Activated B cell treated with CpG ODN at 0.5 μM for 24 hours (primary cell): ENCODE data around the gene PROC. TPM values are rescaled to one million over a fixed set of nuclear protein-coding genes. Genes with fewer than 3 reads are reported as not detected.
"Not testable (repeated sequence)": the region's sequence is repeated elsewhere in the genome, so short reads cannot be mapped to it uniquely, and the experiment has no call there.

Experiments
- ATAC-seq: fragments of 200-7000 bp; cut with Tn5 transposase; one replicate; pipeline ENCODE4 v1.10.0; 2021; ENCODE audit warnings: low read depth, mild to moderate bottlenecking, moderate library complexity
- CTCF ChIA-PET: fragments of 350-600 bp; sonication (Branson Sonifier 250); formaldehyde crosslinking; loops from one replicate; lab custom pipeline; 2021; ENCODE audit warnings: antibody characterized with exemption; lab: Charles Lee
- POLR2A ChIA-PET: fragments of 350-600 bp; sonication (Branson Sonifier 250); formaldehyde crosslinking; loops from one replicate; lab custom pipeline; 2021; ENCODE audit warnings: antibody characterized with exemption; lab: Charles Lee
- DNase-seq: peaks from one replicate; pipeline ENCODE4 v3.0.0; 2022
- H3K27ac Mint-ChIP-seq: one replicate; pipeline ENCODE4 v1.8.0; 2020; ENCODE audit warnings: mixed read lengths
- H3K27me3 Mint-ChIP-seq: one replicate; pipeline ENCODE4 v1.8.0; 2021; ENCODE audit warnings: mixed read lengths
- H3K36me3 Mint-ChIP-seq: one replicate; pipeline ENCODE4 v1.8.0; 2021; ENCODE audit warnings: low read depth, mixed read lengths
- H3K4me1 Mint-ChIP-seq: one replicate; pipeline ENCODE4 v1.8.0; 2021; ENCODE audit warnings: mixed read lengths
- H3K4me3 Mint-ChIP-seq: one replicate; pipeline ENCODE4 v1.8.0; 2020; ENCODE audit warnings: mild to moderate bottlenecking, mixed read lengths
- H3K9me3 Mint-ChIP-seq: one replicate; pipeline ENCODE4 v1.8.0; 2020; ENCODE audit warnings: mixed read lengths
- intact Hi-C: fragments of 100-400 bp; cut with micrococcal nuclease; formaldehyde crosslinking; loops from one replicate; pipeline ENCODE4 v1.15.1; 2024
- total RNA-seq: library from RNA; stranded (reverse); gene quantifications from 2 replicates; pipeline ENCODE4 v1.2.3, GENCODE V29; 2022
- TF ChIP-seq, protein P1 (sequence below): fragments of 200-600 bp; IDR thresholded peaks from one replicate; pipeline ENCODE4 v1.8.0; 2022; ENCODE audit warnings: antibody characterized with exemption, mild to moderate bottlenecking

Gene PROC
- total RNA-seq, 1 donor from 2014 or later: not detected

DNA sequence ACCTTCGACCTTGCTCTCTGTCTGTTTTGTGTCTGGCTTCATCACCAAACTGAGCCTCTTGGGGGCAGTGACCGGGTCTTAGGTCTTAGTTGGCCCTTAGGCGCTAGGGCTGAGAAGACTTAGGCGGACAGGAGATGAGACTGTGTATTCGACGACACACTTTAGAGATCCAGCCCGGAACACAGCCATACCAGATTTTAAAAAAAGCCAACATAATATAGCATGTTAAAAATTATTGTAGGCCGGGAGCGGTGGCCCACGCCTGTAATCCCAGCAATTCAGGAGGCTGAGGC is 9.5 kb upstream of the PROC start:
- intact Hi-C loops: loop anchor here (1.0 to 2.0 kb wide), 2 partner anchors 14 to 21 kb away; partner anchors contain the start of gene MAP3K2
- ATAC-seq (no peak), DNase-seq (no peak)
- no peaks in the 10 kb centered on the region for H3K9me3 Mint-ChIP-seq
- no peaks in the 10 kb centered on the region for H3K36me3 Mint-ChIP-seq
- TF ChIP-seq, protein P1, sequence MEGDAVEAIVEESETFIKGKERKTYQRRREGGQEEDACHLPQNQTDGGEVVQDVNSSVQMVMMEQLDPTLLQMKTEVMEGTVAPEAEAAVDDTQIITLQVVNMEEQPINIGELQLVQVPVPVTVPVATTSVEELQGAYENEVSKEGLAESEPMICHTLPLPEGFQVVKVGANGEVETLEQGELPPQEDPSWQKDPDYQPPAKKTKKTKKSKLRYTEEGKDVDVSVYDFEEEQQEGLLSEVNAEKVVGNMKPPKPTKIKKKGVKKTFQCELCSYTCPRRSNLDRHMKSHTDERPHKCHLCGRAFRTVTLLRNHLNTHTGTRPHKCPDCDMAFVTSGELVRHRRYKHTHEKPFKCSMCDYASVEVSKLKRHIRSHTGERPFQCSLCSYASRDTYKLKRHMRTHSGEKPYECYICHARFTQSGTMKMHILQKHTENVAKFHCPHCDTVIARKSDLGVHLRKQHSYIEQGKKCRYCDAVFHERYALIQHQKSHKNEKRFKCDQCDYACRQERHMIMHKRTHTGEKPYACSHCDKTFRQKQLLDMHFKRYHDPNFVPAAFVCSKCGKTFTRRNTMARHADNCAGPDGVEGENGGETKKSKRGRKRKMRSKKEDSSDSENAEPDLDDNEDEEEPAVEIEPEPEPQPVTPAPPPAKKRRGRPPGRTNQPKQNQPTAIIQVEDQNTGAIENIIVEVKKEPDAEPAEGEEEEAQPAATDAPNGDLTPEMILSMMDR: no peak
- no peak overlapping the region for H3K27ac Mint-ChIP-seq
- no peaks in the 10 kb centered on the region for H3K27me3 Mint-ChIP-seq
- CTCF ChIA-PET: interaction anchor here (1.1 kb wide), 1 partner anchor 20 kb away, joined by 3 read pairs; no protein-coding TSS in a partner anchor
- H3K4me1 Mint-ChIP-seq: peaks cover 57% of the 10 kb centered on the region
- POLR2A ChIA-PET: interaction anchor here (2.9 kb wide), 1 partner anchor 20 kb away, joined by 15 read pairs; the partner anchor contains the start of gene MAP3K2
- peak overlapping the region; percentile 65 for H3K4me3 Mint-ChIP-seq

DNA sequence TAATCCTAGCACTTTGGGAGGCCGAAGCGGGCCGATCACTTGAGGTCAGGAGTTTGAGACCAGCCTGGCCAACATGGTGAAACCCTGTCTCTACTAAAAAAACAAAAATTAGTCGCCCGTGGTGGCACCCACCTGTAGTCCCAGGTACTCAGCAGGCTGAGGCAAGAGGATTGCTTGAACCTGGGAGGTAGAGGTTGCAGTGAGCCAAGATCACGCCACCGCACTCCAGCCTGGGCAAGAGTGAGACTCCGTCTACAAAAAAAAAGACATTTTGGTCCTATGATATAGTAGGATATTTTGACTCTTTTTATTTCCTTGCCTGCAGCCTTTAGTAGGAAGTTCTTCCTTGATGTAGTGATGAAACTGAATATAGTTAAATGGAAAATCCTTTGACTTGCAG is 8.5 kb upstream of the PROC start:
- POLR2A ChIA-PET: interaction anchor here (1.3 kb wide), 1 partner anchor 23 kb away, joined by 3 read pairs; no protein-coding TSS in a partner anchor
- intact Hi-C loops: loop anchor here (2.0 to 5.0 kb wide), 3 partner anchors 13 to 327 kb away; partner anchors contain the start of gene IWS1
- ATAC-seq, H3K9me3 Mint-ChIP-seq, H3K27ac Mint-ChIP-seq, H3K27me3 Mint-ChIP-seq, CTCF ChIA-PET, H3K4me3 Mint-ChIP-seq, H3K36me3 Mint-ChIP-seq, DNase-seq: not testable (repeated sequence)
- H3K4me1 Mint-ChIP-seq: peaks cover 54% of the 10 kb centered on the region

DNA sequence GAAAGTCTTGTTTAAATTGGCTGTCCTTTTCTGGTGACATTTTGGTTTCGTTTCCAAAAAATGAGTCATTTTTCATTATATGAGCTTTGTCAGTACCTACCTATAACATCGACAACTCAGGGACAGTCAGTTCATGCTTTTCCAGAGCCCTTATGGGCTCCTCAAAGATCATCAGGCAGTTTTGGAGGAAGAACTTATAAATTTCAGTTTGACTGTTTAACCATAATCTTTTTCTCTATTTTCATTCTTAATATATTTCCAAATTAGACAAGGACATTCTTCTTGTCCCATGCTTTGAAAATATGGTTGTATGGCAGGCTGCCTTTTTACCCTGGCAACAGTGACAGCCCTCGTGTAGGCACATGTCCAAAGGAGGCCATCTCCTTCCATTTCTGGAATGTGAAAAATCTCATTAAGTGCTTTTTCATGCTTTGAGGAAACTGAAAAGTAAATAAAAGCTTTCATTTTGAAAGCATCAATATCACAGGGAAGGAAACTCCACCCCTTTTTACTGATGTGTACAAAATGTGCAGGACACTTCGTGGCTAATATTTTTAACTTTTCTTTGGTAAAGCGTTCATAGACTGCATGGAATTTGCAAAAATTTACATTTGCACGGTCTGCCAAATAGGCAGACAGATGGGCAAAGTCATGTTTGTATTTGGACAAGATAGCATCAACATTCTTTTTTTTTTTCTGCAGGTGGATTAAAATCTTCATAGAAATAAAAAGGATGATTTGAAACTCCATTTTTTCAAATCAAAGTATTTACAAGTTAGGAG is 7.2 kb upstream of the PROC start:
- intact Hi-C loops: loop anchor here (5.0 kb wide), 2 partner anchors 116 to 329 kb away; partner anchors contain the start of gene IWS1
- no peaks in the 10 kb centered on the region for H3K27me3 Mint-ChIP-seq
- TF ChIP-seq, protein P1: no peak
- H3K36me3 Mint-ChIP-seq: no peaks in the 10 kb centered on the region
- H3K9me3 Mint-ChIP-seq: no peaks in the 10 kb centered on the region
- peaks cover 50% of the 10 kb centered on the region for H3K4me1 Mint-ChIP-seq
- DNase-seq (no peak), ATAC-seq (no peak)
- peak overlapping the region; percentile 65 for H3K4me3 Mint-ChIP-seq
- ChIA-PET CTCF (no interaction called here), POLR2A (interaction anchor here (0.7 to 1.3 kb wide), 4 partner anchors 21 to 305 kb away, joined by 3 to 5 read pairs (median 4); no protein-coding TSS in a partner anchor)
- H3K27ac Mint-ChIP-seq: peak overlapping the region; percentile 85

DNA sequence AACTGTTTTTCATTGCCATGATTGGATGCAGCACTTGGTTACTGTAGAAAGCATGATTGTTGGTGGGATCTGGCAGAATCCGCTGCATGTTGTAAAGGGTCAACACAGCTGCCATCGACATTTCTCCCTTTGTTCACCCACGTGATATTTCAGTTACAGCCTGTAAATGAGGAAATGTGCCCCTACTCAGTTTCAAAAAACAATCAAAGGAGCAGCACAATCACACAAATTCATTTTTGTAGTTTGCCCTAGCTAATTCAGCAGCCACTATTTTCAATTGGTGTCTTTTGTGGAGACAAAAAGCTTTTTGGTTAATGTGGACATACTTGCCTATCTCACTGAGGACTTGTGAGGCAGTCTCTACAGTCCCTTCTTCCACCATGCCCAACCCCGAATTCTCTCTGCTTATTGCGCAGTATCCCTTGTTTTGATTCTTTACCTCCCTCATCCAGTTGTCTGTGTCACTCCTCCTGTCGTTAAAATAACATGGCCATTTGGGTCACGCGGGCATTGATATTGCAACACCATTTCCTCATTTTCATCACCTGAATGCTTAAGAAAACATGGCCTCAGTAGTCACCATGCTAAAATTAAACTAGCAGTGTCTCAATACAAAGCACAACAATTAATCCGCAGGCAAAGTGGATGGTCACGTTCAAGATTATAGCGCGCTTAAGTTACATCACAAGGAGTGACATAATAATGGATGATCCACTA is 6.4 kb upstream of the PROC start:
- ChIA-PET CTCF (no interaction called here), POLR2A (interaction anchor here (1.1 kb wide), 1 partner anchor 23 kb away, joined by 4 read pairs; no protein-coding TSS in a partner anchor)
- no peak for DNase-seq

DNA sequence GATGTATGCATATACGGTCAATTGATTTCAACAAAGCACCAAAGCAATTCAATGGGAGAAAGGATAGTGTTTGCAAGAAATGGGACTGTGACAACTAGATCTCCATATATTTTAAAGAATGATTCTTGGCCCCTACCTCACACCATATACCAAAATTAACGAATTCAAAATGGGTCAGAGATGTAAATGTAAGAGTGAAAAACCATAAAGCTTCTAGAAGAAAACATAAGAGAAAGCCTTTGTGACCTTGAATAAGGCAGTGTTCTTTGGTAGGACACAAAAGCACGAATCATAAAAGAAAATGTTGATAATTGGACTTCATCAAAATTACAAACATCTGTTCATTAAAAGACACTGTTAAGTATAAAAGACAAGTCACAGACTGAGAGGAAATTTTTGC is 5.0 kb upstream of the PROC start:
- DNase-seq (no peak), ATAC-seq (no peak)
- Mint-ChIP-seq H3K4me1 (peaks cover 59% of the 10 kb centered on the region), H3K4me3 (no peak overlapping the region), H3K36me3 (no peaks in the 10 kb centered on the region), H3K27ac (no peak overlapping the region), H3K27me3 (no peaks in the 10 kb centered on the region), H3K9me3 (no peaks in the 10 kb centered on the region)
- POLR2A ChIA-PET: interaction anchor here (4.5 kb wide), 1 partner anchor 24 kb away, joined by 23 read pairs; the partner anchor contains the start of gene MAP3K2
- CTCF ChIA-PET: interaction anchor here (1.8 kb wide), 1 partner anchor 89 kb away, joined by 7 read pairs; no protein-coding TSS in a partner anchor
- intact Hi-C loops: loop anchor here (5.0 kb wide), 2 partner anchors 114 to 331 kb away; partner anchors contain the start of gene IWS1
- TF ChIP-seq, protein P1: no peak

More for the DNA sequence above, 6.4 kb upstream of the PROC start:
- TF ChIP-seq, protein P1: no peak
- no peaks in the 10 kb centered on the region for H3K9me3 Mint-ChIP-seq
- H3K36me3 Mint-ChIP-seq: no peaks in the 10 kb centered on the region
- H3K4me3 Mint-ChIP-seq: peak overlapping the region; percentile 0
- intact Hi-C loops: loop anchor here (5.0 kb wide), 2 partner anchors 115 to 330 kb away; partner anchors contain the start of gene IWS1
- ATAC-seq: no peak
- H3K27me3 Mint-ChIP-seq: no peaks in the 10 kb centered on the region
- peaks cover 56% of the 10 kb centered on the region for H3K4me1 Mint-ChIP-seq
- H3K27ac Mint-ChIP-seq: peak overlapping the region; percentile 4
